Amniotic epithelial cell (primary cell): ENCODE data around the gene USH2A.
"Not testable (repeated sequence)": the region's sequence is repeated elsewhere in the genome, so short reads cannot be mapped to it uniquely, and the experiment has no call there.

ENCODE experiments used
- DNase-seq: peaks from one replicate; pipeline ENCODE4 v3.0.0-alpha.2; 2010; ENCODE audit warnings: low read depth

The USH2A gene

GRCh38 chr1:216193839-216194443 lies 229.3 kb downstream of the USH2A start:
- DNase-seq = no peak

- no peak for DNase-seq
Observed at GRCh38 chr1:216190438-216190837, 232.8 kb downstream of the USH2A start.

GRCh38 chr1:216186816-216187215 lies 236.4 kb downstream of the USH2A start:
- DNase-seq = peak; percentile 29

- DNase-seq = no peak
Observed at GRCh38 chr1:216186141-216186540, 237.1 kb downstream of the USH2A start.

GRCh38 chr1:216184126-216184680 lies 239.0 kb downstream of the USH2A start:
- DNase-seq = no peak

GRCh38 chr1:216183454-216183853 lies 239.8 kb downstream of the USH2A start:
- DNase-seq = no peak

- no peak for DNase-seq
Observed at GRCh38 chr1:216183007-216183406, 240.2 kb downstream of the USH2A start.

GRCh38 chr1:216181590-216181989 lies 241.7 kb downstream of the USH2A start:
- no peak for DNase-seq

GRCh38 chr1:216178281-216178680 lies 245.0 kb downstream of the USH2A start:
- DNase-seq = no peak

GRCh38 chr1:216176970-216177369 lies 246.3 kb downstream of the USH2A start:
- no peak for DNase-seq

- no peak for DNase-seq
Observed at GRCh38 chr1:216175714-216176113, 247.5 kb downstream of the USH2A start.

GRCh38 chr1:216173376-216173995 lies 249.8 kb downstream of the USH2A start:
- DNase-seq = no peak

- DNase-seq = no peak
Observed at GRCh38 chr1:216169351-216169750, 253.9 kb downstream of the USH2A start.

GRCh38 chr1:216168546-216168945 lies 254.7 kb downstream of the USH2A start:
- no peak for DNase-seq

- DNase-seq = no peak
Observed at GRCh38 chr1:216154063-216154462, 269.2 kb downstream of the USH2A start.

GRCh38 chr1:216153130-216153529 lies 270.1 kb downstream of the USH2A start:
- DNase-seq = no peak

GRCh38 chr1:216145451-216146018 lies 277.7 kb downstream of the USH2A start:
- DNase-seq = not testable (repeated sequence)

GRCh38 chr1:216144661-216145450 lies 278.4 kb downstream of the USH2A start:
- no peak for DNase-seq

- DNase-seq = no peak
Observed at GRCh38 chr1:216142921-216143320, 280.3 kb downstream of the USH2A start.

- no peak for DNase-seq
Observed at GRCh38 chr1:216140730-216141524, 282.3 kb downstream of the USH2A start.

GRCh38 chr1:216124192-216124781 lies 299.0 kb downstream of the USH2A start:
- no peak for DNase-seq
